HepG2 (cell line): ENCODE data around the gene TUBA4B. TPM values are rescaled to one million over a fixed set of nuclear protein-coding genes. Genes with fewer than 3 reads are reported as not detected.

ENCODE experiments used
- DMTF1 ChIP-seq: sonication (generic); formaldehyde crosslinking; IDR thresholded peaks from 2 replicates; pipeline ENCODE4 v1.4.0; 2020; ENCODE audit warnings: mild to moderate bottlenecking, missing genetic modification reagents
- EEA1 ChIP-seq: sonication (generic); formaldehyde crosslinking; IDR thresholded peaks from 2 replicates; pipeline ENCODE4 v1.5.1; 2020; ENCODE audit warnings: mild to moderate bottlenecking, missing genetic modification reagents, borderline replicate concordance
- ERF ChIP-seq: IDR thresholded peaks from 2 replicates; pipeline ENCODE4 v1.6.1; 2018; ENCODE audit warnings: missing biosample characterization, missing genetic modification reagents
- ETV5 ChIP-seq: IDR thresholded peaks from 2 replicates; pipeline ENCODE4 v1.6.1; 2018; ENCODE audit warnings: missing biosample characterization, missing genetic modification reagents, inconsistent platforms, borderline replicate concordance
- FOXP1 ChIP-seq, 2 experiments: fragments of 450-650 bp in 1 of 2; IDR thresholded peaks; 2 replicates each; pipeline ENCODE4 v1.6.1; 2017 to 2018; ENCODE audit warnings: antibody characterized with exemption in 1 of 2
- KDM3A ChIP-seq: IDR thresholded peaks from 2 replicates; pipeline ENCODE4 v1.6.1; 2018; ENCODE audit warnings: low read depth, missing compliant biosample characterization
- LCORL ChIP-seq, 2 experiments: fragments of 450-650 bp in 1 of 2; sonication (generic) in 1 of 2; formaldehyde crosslinking in 1 of 2; IDR thresholded peaks; 2 replicates each; pipeline versions ENCODE4 v1.5.0 to v1.6.1; 2017 to 2020; ENCODE audit warnings: antibody characterized with exemption in 1 of 2, missing genetic modification reagents in 1 of 2
- MEIS1 ChIP-seq: sonication (generic); formaldehyde crosslinking; IDR thresholded peaks from 2 replicates; pipeline ENCODE4 v1.9.0; 2021; ENCODE audit warnings: mild to moderate bottlenecking, missing genetic modification reagents, moderate library complexity, borderline replicate concordance
- MIER3 ChIP-seq: IDR thresholded peaks from 2 replicates; pipeline ENCODE4 v1.6.1; 2016; ENCODE audit warnings: missing compliant biosample characterization, borderline replicate concordance
- MTERF4 ChIP-seq: sonication (generic); formaldehyde crosslinking; IDR thresholded peaks from 2 replicates; pipeline ENCODE4 v1.8.0; 2023; ENCODE audit warnings: mild to moderate bottlenecking, missing genetic modification reagents
- PITX1 ChIP-seq: sonication (generic); formaldehyde crosslinking; IDR thresholded peaks from 2 replicates; pipeline ENCODE4 v1.5.1; 2020; ENCODE audit warnings: mild to moderate bottlenecking, missing genetic modification reagents
- RELA ChIP-seq: sonication (generic); formaldehyde crosslinking; IDR thresholded peaks from 2 replicates; pipeline ENCODE4 v1.4.0; 2020; ENCODE audit warnings: missing genetic modification reagents
- RXRB ChIP-seq: IDR thresholded peaks from 2 replicates; pipeline ENCODE4 v1.6.1; 2016; ENCODE audit warnings: borderline replicate concordance, missing genetic modification reagents, missing compliant biosample characterization
- SRY ChIP-seq: sonication (generic); formaldehyde crosslinking; IDR thresholded peaks from 2 replicates; pipeline ENCODE4 v1.8.0; 2022; ENCODE audit warnings: mild to moderate bottlenecking, missing genetic modification reagents
- TCF12 ChIP-seq, 2 experiments: fragments of 450-650 bp in 1 of 2; sonication (generic) in 1 of 2; formaldehyde crosslinking in 1 of 2; IDR thresholded peaks; 2 replicates each; pipeline versions ENCODE4 v1.6.1 to v1.8.0; 2017 to 2022; ENCODE audit warnings: antibody characterized with exemption in 1 of 2, mild to moderate bottlenecking in 1 of 2, missing genetic modification reagents in 1 of 2, moderate library complexity in 1 of 2
- ZBTB33 ChIP-seq: sonication (generic); formaldehyde crosslinking; IDR thresholded peaks from 2 replicates; pipeline ENCODE4 v1.4.0; 2020; ENCODE audit warnings: missing genetic modification reagents
- ZNF207 ChIP-seq: fragments of 450-650 bp; IDR thresholded peaks from 2 replicates; pipeline ENCODE4 v1.6.1; 2016; ENCODE audit warnings: antibody characterized with exemption, borderline replicate concordance
- ZNF329 ChIP-seq: sonication (generic); formaldehyde crosslinking; IDR thresholded peaks from 2 replicates; pipeline ENCODE4 v1.9.0; 2021; ENCODE audit warnings: low read depth, mild to moderate bottlenecking, missing genetic modification reagents
- ZNF367 ChIP-seq: sonication (generic); formaldehyde crosslinking; IDR thresholded peaks from 2 replicates; pipeline ENCODE4 v1.4.0; 2020; ENCODE audit warnings: missing genetic modification reagents, borderline replicate concordance
- ZNF496 ChIP-seq: sonication (generic); formaldehyde crosslinking; IDR thresholded peaks from 2 replicates; pipeline ENCODE4 v1.8.1; 2023; ENCODE audit warnings: mild to moderate bottlenecking, moderate library complexity, missing genetic modification reagents; ENCODE audit not compliant: insufficient replicate concordance
- ZNF510 ChIP-seq: sonication (generic); formaldehyde crosslinking; IDR thresholded peaks from 2 replicates; pipeline ENCODE4 v1.4.0; 2020; ENCODE audit warnings: low read depth, mild to moderate bottlenecking, missing genetic modification reagents
- ZNF619 ChIP-seq: sonication (generic); formaldehyde crosslinking; IDR thresholded peaks from 2 replicates; pipeline ENCODE4 v1.4.0; 2020; ENCODE audit warnings: mild to moderate bottlenecking, missing genetic modification reagents
- ZNF773 ChIP-seq: sonication (generic); formaldehyde crosslinking; IDR thresholded peaks from 2 replicates; pipeline ENCODE4 v1.4.0; 2020; ENCODE audit warnings: missing genetic modification reagents, borderline replicate concordance
- ZNF775 ChIP-seq: sonication (generic); formaldehyde crosslinking; IDR thresholded peaks from 2 replicates; pipeline ENCODE4 v1.4.0; 2020; ENCODE audit warnings: missing genetic modification reagents, mild to moderate bottlenecking, moderate library complexity, borderline replicate concordance
- polyA plus RNA-seq, 8 experiments: library from polyadenylated mRNA; depleted of rRNA in 3 of 8; stranded (reverse) in 7 of 8; unstranded in 1 of 8; fragments of >200 nt; fragmentation: Illumina TruSeq in 4 of 8; extraction: Trizol in 4 of 8; gene quantifications; 2 replicates each; pipeline versions ENCODE4 v1.2.1 to v1.2.3, GENCODE V29; 2011 to 2016; ENCODE audit warnings: low read depth in 4 of 8, missing spikeins in 1 of 8, mixed read lengths in 1 of 8; ENCODE audit not compliant: insufficient read depth in 1 of 8
- total RNA-seq, 5 experiments: library from RNA; depleted of rRNA; stranded (reverse); fragments of >200 nt; fragmentation: Illumina TruSeq; extraction: Trizol; gene quantifications; 2 replicates each; pipeline ENCODE4 v1.2.3, GENCODE V29; 2016; ENCODE audit warnings: low read depth in 1 of 5

Gene TUBA4B
- total and polyA plus RNA-seq, 2 of the 13 experiments (the other 11 are each of a cell fraction or from before 2014, with no cell fraction given) = 0.18 to 0.22 TPM

GRCh38 chr2:219206328-219207133 lies 46.5 kb upstream of the TUBA4B start, which contains the start of gene ZFAND2B (continued):
- no peak for TF ChIP-seq ZNF775 (CRISPR knock-in tag)
- peak; percentile 46; the same call in 1 of the 2 replicates for TF ChIP-seq RXRB (CRISPR knock-in tag)
- peak; percentile 96 for TF ChIP-seq ERF (CRISPR knock-in tag)
- no peak; the same call in 1 of the 2 replicates for TF ChIP-seq ZNF619 (CRISPR knock-in tag)
- TF ChIP-seq KDM3A (CRISPR knock-in tag) = no peak
- TF ChIP-seq ZNF510 (CRISPR knock-in tag) = peak; percentile 49; the same call in 1 of the 2 replicates
- TF ChIP-seq FOXP1 (IDR thresholded peaks at IDR 0.05) = no peak
- TF ChIP-seq FOXP1 (CRISPR knock-in tag; IDR thresholded peaks at IDR 0.05) = no peak
- no peak; the same call in 1 of the 2 replicates for TF ChIP-seq ZBTB33 (CRISPR knock-in tag)
- 0 out of 2 replicates have a peak, but pooled peaks have one; percentile 30 for TF ChIP-seq ZNF329 (CRISPR knock-in tag)
- TF ChIP-seq SRY (CRISPR knock-in tag) = 0 out of 2 replicates have a peak, but pooled peaks have one; percentile 10
- no peak for TF ChIP-seq LCORL (IDR thresholded peaks at IDR 0.05)
- peak; percentile 91 for TF ChIP-seq LCORL (CRISPR knock-in tag; IDR thresholded peaks at IDR 0.05)
- peak; percentile 76; the same call in 1 of the 2 replicates for TF ChIP-seq RELA (CRISPR knock-in tag)
- TF ChIP-seq TCF12 (IDR thresholded peaks at IDR 0.05) = no peak
- peak; percentile 82; the same call in 1 of the 2 replicates for TF ChIP-seq TCF12 (CRISPR knock-in tag; IDR thresholded peaks at IDR 0.05)
- no peak for TF ChIP-seq MEIS1
- no peak for TF ChIP-seq ZNF496
- TF ChIP-seq ZNF367 (CRISPR knock-in tag) = no peak
- peak; percentile 13; the same call in 1 of the 2 replicates for TF ChIP-seq ETV5
- no peak for TF ChIP-seq ZNF207
- TF ChIP-seq MIER3 (CRISPR knock-in tag) = peak; percentile 87; the same call in 1 of the 2 replicates
- peak; percentile 97 for TF ChIP-seq MTERF4 (CRISPR knock-in tag)
- TF ChIP-seq DMTF1 (CRISPR knock-in tag) = 0 out of 2 replicates have a peak, but pooled peaks have one; percentile 78
- peak; percentile 88 for TF ChIP-seq PITX1 (CRISPR knock-in tag)
- no peak; the same call in 1 of the 2 replicates for TF ChIP-seq EEA1
- no peak for TF ChIP-seq ZNF773 (CRISPR knock-in tag)
